PC-3 (cell line): Measurements from ENCODE around the gene COMMD2. TPM values are rescaled to one million over a fixed set of nuclear protein-coding genes. Genes with fewer than 3 reads are reported as not detected.

ENCODE experiments used
- ATAC-seq: fragments of 200-7000 bp; cut with Tn5 transposase; 2 replicates; pipeline ENCODE4 v1.9.1; 2020; ENCODE audit warnings: mild to moderate bottlenecking, moderate library complexity
- BruUV-seq: library from RNA; stranded (reverse); fragments of 400-500 nt; replicated peaks from 2 replicates; lab custom pipeline; 2021; lab: Mats Ljungman, UMichigan
- CTCF ChIA-PET: fragments of 300-600 bp; sonication (Branson Sonifier 250); formaldehyde crosslinking; loops from one replicate; lab custom pipeline; 2022; ENCODE audit warnings: antibody characterized with exemption; lab: Charles Lee
- POLR2A ChIA-PET: fragments of 300-600 bp; sonication (Branson Sonifier 250); formaldehyde crosslinking; loops from one replicate; lab custom pipeline; 2022; ENCODE audit warnings: antibody characterized with exemption; ENCODE audit not compliant: unreplicated experiment; lab: Charles Lee
- DNase-seq: peaks from one replicate; pipeline ENCODE4 v3.0.0-alpha.2; 2015
- H2AFZ ChIP-seq: fragments of 300-600 bp; sonication (generic); 2 replicates; pipeline ENCODE4 v1.6.0; 2016; ENCODE audit warnings: antibody characterized with exemption, low read length
- H3F3A ChIP-seq: fragments of 300-600 bp; sonication (generic); one replicate; pipeline ENCODE4 v1.6.0; 2017; ENCODE audit warnings: antibody characterized with exemption, low read length, control low read depth, mild to moderate bottlenecking; ENCODE audit not compliant: unreplicated experiment
- H3K27ac ChIP-seq: fragments of 300-600 bp; sonication (generic); 2 replicates; pipeline ENCODE4 v1.5.1; 2016; ENCODE audit warnings: mild to moderate bottlenecking, low read length
- H3K27me3 ChIP-seq: fragments of 300-600 bp; sonication (generic); 2 replicates; pipeline ENCODE4 v1.6.1; 2016; ENCODE audit warnings: low read length, mixed read lengths
- H3K36me3 ChIP-seq: fragments of 300-600 bp; sonication (generic); 2 replicates; pipeline ENCODE4 v1.6.1; 2016; ENCODE audit warnings: low read depth, mixed run types, low read length, mixed read lengths
- H3K4me1 ChIP-seq: fragments of 300-600 bp; sonication (generic); 2 replicates; pipeline ENCODE4 v1.5.1; 2016; ENCODE audit warnings: low read length; ENCODE audit not compliant: insufficient read depth
- H3K4me2 ChIP-seq: fragments of 300-600 bp; sonication (generic); 2 replicates; pipeline ENCODE4 v1.6.0; 2016; ENCODE audit warnings: low read length
- H3K4me3 ChIP-seq: fragments of 300-600 bp; sonication (generic); 2 replicates; pipeline ENCODE4 v1.5.1; 2016; ENCODE audit warnings: mild to moderate bottlenecking, low read length, mixed read lengths
- H3K79me2 ChIP-seq: fragments of 300-600 bp; sonication (generic); 2 replicates; pipeline ENCODE4 v1.6.1; 2017; ENCODE audit warnings: low read length, mixed read lengths
- H3K9ac ChIP-seq: fragments of 300-600 bp; sonication (generic); 2 replicates; pipeline ENCODE4 v1.6.0; 2016; ENCODE audit warnings: mild to moderate bottlenecking, low read length
- H3K9me2 ChIP-seq: fragments of 300-600 bp; sonication (generic); replicated peaks from 2 replicates; pipeline ENCODE4 v1.6.1; 2016; ENCODE audit warnings: mixed run types, low read length, mixed read lengths
- H3K9me3 ChIP-seq: fragments of 300-600 bp; sonication (generic); 2 replicates; pipeline ENCODE4 v1.6.1; 2016; ENCODE audit warnings: low read length, mixed read lengths
- H4K20me1 ChIP-seq: fragments of 300-600 bp; sonication (generic); 2 replicates; pipeline ENCODE4 v1.6.1; 2016; ENCODE audit warnings: low read length, mixed read lengths
- EZH2 ChIP-seq: fragments of 300-600 bp; sonication (generic); IDR thresholded peaks from one replicate; pipeline ENCODE4 v1.6.1; 2017; ENCODE audit warnings: antibody characterized with exemption, mild to moderate bottlenecking, low read length; ENCODE audit not compliant: unreplicated experiment
- EZH2phosphoT487 ChIP-seq: fragments of 300-600 bp; sonication (generic); IDR thresholded peaks from 2 replicates; pipeline ENCODE4 v1.6.1; 2018; ENCODE audit warnings: mild to moderate bottlenecking, antibody characterized with exemption, low read length, borderline replicate concordance
- intact Hi-C: fragments of 100-400 bp; cut with micrococcal nuclease; formaldehyde crosslinking; loops from 2 replicates; pipeline ENCODE4 v1.9.0; 2023
- total RNA-seq: library from RNA; depleted of rRNA; stranded (reverse); fragments of >200 nt; gene quantifications from 2 replicates; pipeline ENCODE4 v1.2.3, GENCODE V29; 2014
- TF ChIP-seq, protein P1 (sequence below): fragments of 300-600 bp; sonication (generic); conservative IDR thresholded peaks from 2 replicates; pipeline ENCODE4 v1.5.1; 2017; ENCODE audit warnings: antibody characterized with exemption, low read depth, mild to moderate bottlenecking, low read length

Gene COMMD2
- total RNA-seq, 1 experiment from 2014 or later: 24.8 TPM

DNA sequence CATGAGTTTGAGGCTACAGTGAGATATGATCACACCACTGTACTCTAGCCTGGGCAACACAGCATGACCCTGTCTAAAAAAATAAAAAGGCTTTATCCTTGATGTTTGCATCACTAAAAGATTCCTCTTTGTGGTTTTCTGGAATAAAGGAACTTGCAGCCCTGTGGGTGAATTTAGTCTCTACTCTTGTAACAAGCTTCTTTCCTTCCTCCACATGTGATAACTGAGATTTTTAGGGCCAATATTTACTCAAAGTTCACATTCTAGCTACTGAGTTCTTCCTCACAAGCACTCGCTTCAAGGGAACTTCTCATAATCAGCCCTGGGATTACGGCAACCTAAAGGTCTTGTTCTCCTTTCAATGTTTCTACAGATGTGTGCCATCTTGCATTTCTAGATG lies 24.6 kb downstream of the COMMD2 start:
- Histone ChIP-seq H3K9me2 (no peaks in the 10 kb centered on the region), H3K79me2 (no peaks in the 10 kb centered on the region), H3K36me3 (no peaks in the 10 kb centered on the region), H3K4me2 (no peak overlapping the region), H3K27me3 (no peaks in the 10 kb centered on the region), H3K9me3 (no peaks in the 10 kb centered on the region), H2AFZ (no peak overlapping the region), H3K27ac (no peak overlapping the region), H3F3A (no peaks in the 10 kb centered on the region), H3K4me1 (no peaks in the 10 kb centered on the region), H3K4me3 (no peak overlapping the region), H3K9ac (no peak overlapping the region), H4K20me1 (no peaks in the 10 kb centered on the region)
- CTCF ChIA-PET: no interaction called here
- TF ChIP-seq EZH2 (no peak), EZH2phosphoT487 (no peak)
- TF ChIP-seq, protein P1, sequence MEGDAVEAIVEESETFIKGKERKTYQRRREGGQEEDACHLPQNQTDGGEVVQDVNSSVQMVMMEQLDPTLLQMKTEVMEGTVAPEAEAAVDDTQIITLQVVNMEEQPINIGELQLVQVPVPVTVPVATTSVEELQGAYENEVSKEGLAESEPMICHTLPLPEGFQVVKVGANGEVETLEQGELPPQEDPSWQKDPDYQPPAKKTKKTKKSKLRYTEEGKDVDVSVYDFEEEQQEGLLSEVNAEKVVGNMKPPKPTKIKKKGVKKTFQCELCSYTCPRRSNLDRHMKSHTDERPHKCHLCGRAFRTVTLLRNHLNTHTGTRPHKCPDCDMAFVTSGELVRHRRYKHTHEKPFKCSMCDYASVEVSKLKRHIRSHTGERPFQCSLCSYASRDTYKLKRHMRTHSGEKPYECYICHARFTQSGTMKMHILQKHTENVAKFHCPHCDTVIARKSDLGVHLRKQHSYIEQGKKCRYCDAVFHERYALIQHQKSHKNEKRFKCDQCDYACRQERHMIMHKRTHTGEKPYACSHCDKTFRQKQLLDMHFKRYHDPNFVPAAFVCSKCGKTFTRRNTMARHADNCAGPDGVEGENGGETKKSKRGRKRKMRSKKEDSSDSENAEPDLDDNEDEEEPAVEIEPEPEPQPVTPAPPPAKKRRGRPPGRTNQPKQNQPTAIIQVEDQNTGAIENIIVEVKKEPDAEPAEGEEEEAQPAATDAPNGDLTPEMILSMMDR: no peak
- intact Hi-C loops: no loop called here
- POLR2A ChIA-PET: no interaction called here
- ATAC-seq (no peak), DNase-seq (no peak)
- no TSS peak for BruUV-seq

DNA sequence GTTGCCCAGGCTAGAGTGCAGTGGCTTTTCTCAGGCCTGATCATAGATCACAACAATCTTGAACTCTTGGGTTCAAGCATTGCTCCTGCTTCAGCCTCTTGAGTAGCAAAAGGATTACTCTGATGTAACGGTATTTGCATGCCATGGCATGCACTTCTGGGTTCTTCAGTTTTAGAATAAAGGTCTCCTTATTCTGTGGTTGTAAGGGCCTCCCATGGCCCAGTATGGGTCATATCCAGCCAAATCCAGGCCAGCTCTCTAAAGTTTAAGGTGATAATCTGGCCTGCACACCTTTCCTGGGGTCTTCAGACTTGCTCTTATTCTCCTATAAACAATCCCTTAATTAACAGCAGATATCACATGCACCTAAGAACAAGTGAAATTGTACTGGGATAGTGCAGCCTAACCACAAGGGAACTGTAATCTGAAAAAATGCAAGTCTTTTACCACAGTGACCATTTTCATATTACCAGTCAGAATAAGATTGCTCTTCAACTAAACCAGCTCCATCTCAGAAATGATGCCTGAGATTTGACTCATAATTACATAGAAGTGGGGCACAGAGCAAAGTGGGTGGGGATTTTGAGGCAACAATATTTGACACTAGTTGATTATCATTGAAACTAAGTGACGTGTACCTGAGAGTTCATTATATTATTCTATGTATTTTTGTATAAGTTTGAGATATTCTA lies 25.4 kb downstream of the COMMD2 start:
- Histone ChIP-seq H3K27ac (no peak overlapping the region), H4K20me1 (no peaks in the 10 kb centered on the region), H3K79me2 (no peaks in the 10 kb centered on the region), H3K4me2 (no peak overlapping the region), H3K9me3 (no peaks in the 10 kb centered on the region), H3K9ac (no peak overlapping the region), H3F3A (no peaks in the 10 kb centered on the region), H3K4me1 (no peaks in the 10 kb centered on the region), H3K36me3 (no peaks in the 10 kb centered on the region), H3K4me3 (no peak overlapping the region), H3K27me3 (no peaks in the 10 kb centered on the region), H3K9me2 (no peaks in the 10 kb centered on the region), H2AFZ (no peak overlapping the region)
- CTCF ChIA-PET: no interaction called here
- DNase-seq (peak; percentile 19), ATAC-seq (no peak)
- intact Hi-C loops: no loop called here
- POLR2A ChIA-PET: no interaction called here
- TF ChIP-seq EZH2phosphoT487: no peak
- TF ChIP-seq, protein P1: no peak
- TF ChIP-seq EZH2: no peak
- no TSS peak for BruUV-seq

DNA sequence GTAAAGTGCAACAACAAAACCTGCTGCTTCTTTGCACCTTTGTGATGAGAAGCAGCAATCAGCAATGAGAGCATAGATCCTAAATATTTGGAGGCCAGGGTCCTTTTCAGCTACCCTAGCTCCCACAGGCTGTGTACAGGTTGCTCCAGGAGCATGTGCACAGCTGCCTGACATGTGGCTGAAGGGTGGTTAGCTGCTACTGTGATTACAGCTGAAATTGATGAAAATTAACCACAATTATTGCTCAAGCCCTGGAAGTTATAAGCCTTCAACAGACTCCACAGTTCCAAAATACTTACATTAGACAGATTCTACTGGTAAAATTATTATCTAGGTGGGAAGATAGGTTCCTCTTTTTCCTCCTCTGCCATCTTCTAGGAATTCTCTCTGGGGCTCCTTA lies 28.5 kb downstream of the COMMD2 start:
- Histone ChIP-seq H3F3A (no peaks in the 10 kb centered on the region), H3K9me3 (no peaks in the 10 kb centered on the region), H3K79me2 (no peaks in the 10 kb centered on the region), H3K4me3 (no peak overlapping the region), H3K27me3 (no peaks in the 10 kb centered on the region), H3K4me2 (no peak overlapping the region), H4K20me1 (no peaks in the 10 kb centered on the region), H3K36me3 (no peaks in the 10 kb centered on the region), H3K9me2 (no peaks in the 10 kb centered on the region), H3K4me1 (no peaks in the 10 kb centered on the region), H3K9ac (no peak overlapping the region), H3K27ac (no peak overlapping the region), H2AFZ (no peak overlapping the region)
- CTCF ChIA-PET: no interaction called here
- intact Hi-C loops: no loop called here
- BruUV-seq: no TSS peak
- DNase-seq (no peak), ATAC-seq (no peak)
- POLR2A ChIA-PET: no interaction called here
- TF ChIP-seq EZH2phosphoT487 (no peak), EZH2 (no peak)
- TF ChIP-seq, protein P1: no peak
